C1 segment of cervical spinal cord (tissue), 14 donors: Measurements from ENCODE around the gene RANBP17.

Experiments
- DNase-seq, 14 donors: peaks; one replicate each; lab custom pipeline; 2025; lab: John Stamatoyannopoulos, UW

Gene RANBP17

DNA sequence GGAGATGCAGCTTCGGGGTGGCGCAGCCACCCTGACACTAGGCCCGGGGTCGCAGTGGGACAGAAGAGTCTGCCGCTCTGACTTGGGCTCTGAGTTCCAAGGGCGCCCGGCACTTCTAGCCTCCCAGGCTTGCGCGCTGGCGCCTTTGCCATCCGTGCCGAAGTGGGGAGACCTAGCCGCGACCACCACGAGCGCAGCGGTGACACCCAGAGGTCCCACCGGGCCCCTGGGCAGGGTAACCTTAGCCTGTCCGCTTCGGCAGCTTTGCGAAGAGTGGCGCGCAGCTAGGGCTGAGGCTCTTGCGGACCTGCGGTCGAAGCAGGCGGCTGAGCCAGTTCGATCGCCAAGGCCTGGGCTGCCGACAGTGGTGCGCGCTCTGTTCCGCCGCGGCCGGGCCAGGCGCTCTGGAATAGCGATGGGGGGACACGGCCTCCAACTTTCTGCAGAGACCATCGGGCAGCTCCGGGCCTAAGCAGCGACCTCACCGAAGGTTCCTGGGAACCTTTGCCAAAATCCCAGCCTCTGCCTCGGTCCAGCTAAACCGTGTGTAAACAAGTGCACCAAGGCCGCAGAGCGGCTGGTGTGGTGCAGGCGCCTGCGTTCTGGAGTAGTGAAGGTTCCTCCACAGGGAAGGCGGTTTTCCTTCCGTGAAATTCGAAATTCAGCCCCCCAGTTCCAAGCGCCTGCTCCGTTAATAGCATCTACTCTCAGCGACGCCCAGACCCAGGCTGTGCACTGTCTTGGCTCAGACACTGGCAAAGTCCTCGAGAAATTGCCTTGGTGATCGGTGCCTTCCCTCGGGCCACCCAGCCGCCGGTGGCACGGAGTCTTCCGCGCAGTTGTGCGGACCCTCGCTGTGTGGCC, 454.7 kb downstream of the RANBP17 start:
- DNase-seq, result peak in 1 of 14 donors; percentile 52

GRCh38 chr5:171317230-171317629, 455.4 kb downstream of the RANBP17 start:
- peak in 1 of 14 donors; percentile 81 for DNase-seq

- no peak for DNase-seq
Observed at GRCh38 chr5:171318026-171318425, 456.2 kb downstream of the RANBP17 start.

- no peak for DNase-seq
Observed at GRCh38 chr5:171321447-171321846, 459.6 kb downstream of the RANBP17 start.

DNA sequence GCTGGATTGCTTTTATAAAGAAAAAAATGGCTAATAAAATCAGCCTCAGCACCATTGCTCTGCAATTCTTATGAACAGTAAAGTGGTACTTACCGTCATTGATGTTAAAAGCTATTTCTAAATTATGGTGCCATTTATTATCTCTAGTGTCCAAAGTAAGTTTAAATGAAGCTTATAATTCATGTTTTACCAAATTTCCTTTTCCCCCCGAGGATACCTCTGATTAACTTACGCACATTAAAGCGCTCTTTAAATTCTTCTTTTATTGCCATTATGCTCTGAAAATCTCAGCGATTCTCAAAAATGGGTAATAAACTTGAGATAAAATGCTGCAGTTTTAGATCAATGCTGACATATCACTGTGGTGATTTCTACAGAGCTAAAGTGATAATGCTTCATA, 460.7 kb downstream of the RANBP17 start:
- no peak for DNase-seq

GRCh38 chr5:171323007-171323406, 461.2 kb downstream of the RANBP17 start:
- DNase-seq, result no peak

- no peak for DNase-seq
Observed at GRCh38 chr5:171323806-171324632, 462.2 kb downstream of the RANBP17 start.

DNA sequence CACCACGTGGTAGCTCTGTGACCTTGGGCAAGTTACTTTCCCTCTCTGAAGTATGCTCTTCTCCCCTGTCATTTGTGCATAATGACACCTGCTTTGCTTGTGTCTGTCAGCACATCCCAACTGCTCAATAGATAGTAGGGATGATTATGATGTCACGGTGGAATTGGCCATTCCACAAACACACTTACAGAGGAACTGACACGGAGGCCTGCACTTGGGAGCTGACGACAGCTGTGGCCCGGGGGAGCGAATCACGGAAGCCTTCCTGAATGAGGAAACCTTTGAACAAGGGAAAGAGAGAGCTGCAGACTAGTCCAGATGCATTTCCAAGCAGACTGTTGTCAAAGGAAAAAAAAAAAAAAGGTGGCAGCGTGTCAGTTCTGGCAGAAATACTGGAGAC, 468.2 kb downstream of the RANBP17 start:
- DNase-seq, result no peak

DNA sequence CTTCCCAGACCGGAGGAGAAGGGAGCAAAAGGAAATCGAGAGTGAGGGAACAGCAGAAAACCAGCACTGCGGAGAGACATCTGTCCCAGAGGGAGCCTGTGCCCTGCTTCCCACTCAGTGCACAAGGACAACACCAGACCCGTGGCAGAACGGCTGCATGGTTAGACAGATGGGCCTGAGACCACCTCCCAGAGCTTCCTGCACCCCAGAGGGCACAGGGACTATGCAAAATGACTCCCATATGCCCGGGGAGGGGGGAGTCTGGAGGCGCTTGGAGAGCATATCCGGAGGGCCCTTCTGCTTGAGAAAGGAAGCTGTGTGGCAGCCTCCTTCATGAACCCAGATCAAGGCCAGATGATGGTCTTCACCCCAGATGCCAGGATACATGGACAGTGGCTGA, 473.8 kb downstream of the RANBP17 start:
- no peak for DNase-seq

DNA sequence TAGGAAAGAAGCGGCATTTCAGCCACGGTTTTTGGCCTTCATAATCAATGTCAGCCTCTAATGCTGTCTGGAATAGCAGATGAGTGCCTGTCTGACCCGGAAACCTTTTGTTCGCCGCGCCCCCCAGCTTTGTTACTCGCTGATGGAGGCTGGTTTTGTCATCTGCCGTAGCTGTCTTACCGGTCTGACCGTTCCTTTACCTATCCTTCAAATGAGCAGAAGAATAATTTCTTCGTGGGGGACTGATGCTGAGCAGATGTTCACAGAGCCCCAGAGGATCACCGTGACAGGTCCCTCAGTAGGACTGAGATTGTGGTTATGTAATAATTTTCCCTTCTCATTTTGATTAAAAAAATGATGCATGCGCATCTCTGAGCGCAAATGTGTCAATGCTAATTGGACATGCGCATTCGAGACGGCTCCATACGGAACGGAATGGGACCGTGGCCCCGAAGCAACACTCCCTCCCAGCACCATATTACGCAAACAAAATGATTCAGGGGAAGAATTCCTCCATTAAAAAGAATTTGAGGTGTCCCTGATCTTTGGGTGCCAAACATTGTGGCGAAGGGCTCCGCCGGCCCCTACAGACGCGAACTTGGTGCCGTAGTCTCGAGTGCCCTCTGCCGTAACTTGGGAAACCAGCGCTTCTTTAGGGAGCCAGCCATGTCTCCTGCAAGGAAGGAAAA, 474.8 kb downstream of the RANBP17 start:
- peak in 9 of 14 donors; percentile 4 to 90 (median 19) for DNase-seq

DNA sequence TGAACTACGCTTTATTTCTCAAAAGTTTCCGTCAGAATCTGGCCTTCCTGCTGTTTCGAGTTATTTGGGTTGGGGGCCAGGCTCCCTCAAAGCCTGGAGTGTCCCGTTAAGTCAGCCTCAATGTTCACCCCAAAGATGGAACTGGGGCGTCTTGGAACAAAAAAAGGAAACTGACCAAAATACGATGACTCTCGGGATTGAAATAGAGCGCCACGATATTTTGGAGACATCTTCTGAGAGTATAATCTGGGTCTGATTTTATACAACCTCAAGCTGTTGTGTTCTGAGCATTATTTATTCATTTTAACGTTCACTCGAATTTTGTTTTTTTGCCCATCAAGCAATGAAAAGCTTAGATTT, 475.4 kb downstream of the RANBP17 start:
- DNase-seq, result peak in 1 of 14 donors; percentile 71

- DNase-seq, result no peak
Observed at GRCh38 chr5:171340042-171340441, 478.2 kb downstream of the RANBP17 start.

- DNase-seq, result no peak
Observed at GRCh38 chr5:171340491-171340890, 478.7 kb downstream of the RANBP17 start.

DNA sequence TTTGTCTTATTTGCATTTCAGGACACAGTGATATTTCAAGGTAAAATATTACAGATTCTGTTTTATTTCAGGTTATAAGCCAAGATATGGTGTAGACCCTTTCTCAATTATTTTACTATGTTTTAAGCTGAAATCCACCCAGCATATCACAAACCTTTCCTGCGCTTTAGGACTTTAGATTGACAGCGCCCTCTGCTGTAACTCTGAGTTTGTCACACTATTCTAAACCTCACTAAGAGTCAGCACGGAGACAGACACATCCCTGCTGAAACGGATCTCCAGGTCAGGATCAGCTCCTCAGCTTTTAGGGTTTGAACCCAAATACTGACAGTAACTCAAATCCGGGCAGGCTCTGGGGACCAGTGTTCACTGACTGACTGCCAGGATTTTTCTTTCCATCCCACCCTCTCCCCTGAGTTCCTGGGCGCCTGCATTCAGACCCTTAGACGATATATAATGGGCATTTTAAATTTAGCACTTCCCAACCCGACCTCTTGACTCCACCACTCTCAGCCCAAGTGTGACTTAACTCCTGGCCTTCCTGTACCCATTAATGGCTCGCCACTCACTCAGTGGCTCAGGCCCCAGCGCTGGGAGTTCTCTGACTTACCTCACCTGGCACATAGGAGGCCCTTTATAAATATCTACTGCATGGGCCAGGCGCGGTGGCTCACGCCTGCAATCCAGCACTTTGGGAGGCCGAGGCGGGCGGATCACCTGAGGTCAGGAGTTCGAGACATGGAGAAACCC, 480.7 kb downstream of the RANBP17 start:
- DNase-seq, result peak in 5 of 14 donors; percentile 1 to 29 (median 2)

- DNase-seq, result no peak
Observed at GRCh38 chr5:171344936-171345608, 483.3 kb downstream of the RANBP17 start.
